Liver (tissue), 9 donors: ENCODE data around the gene GLT8D2. TPM values are rescaled to one million over a fixed set of nuclear protein-coding genes. Genes with fewer than 3 reads are reported as not detected.

Experiments
- DNase-seq: peaks from one replicate; pipeline ENCODE4 v3.0.0-alpha.2; 2017; ENCODE audit warnings: low spot score
- H3K27ac ChIP-seq, 2 donors: one replicate each; pipeline ENCODE4 v1.7.0; 2013; ENCODE audit warnings: inconsistent platforms in 2 of 2, low read length in 2 of 2, control low read depth in 1 of 2, low read depth in 1 of 2, mild to moderate bottlenecking in 1 of 2
- H3K27me3 ChIP-seq, 4 donors: one replicate each; pipeline versions ENCODE4 v1.6.1 to v1.7.0; 2013; ENCODE audit warnings: low read length in 3 of 4, inconsistent platforms in 1 of 4, mild to moderate bottlenecking in 1 of 4, moderate library complexity in 1 of 4; ENCODE audit not compliant: control insufficient read depth in 4 of 4, insufficient read depth in 4 of 4
- H3K36me3 ChIP-seq, 4 donors: one replicate each; pipeline versions ENCODE4 v1.6.1 to v1.7.0; 2013; ENCODE audit warnings: low read length in 3 of 4, mild to moderate bottlenecking in 3 of 4, low read depth in 1 of 4, moderate library complexity in 1 of 4; ENCODE audit not compliant: control insufficient read depth in 4 of 4, insufficient read depth in 3 of 4
- H3K4me1 ChIP-seq, 4 donors: one replicate each; pipeline versions ENCODE4 v1.6.1 to v1.7.0; 2013; ENCODE audit warnings: low read length in 3 of 4, mild to moderate bottlenecking in 3 of 4, moderate library complexity in 1 of 4; ENCODE audit not compliant: control insufficient read depth in 4 of 4, insufficient read depth in 4 of 4
- H3K4me3 ChIP-seq, 3 donors: one replicate each; pipeline versions ENCODE4 v1.6.1 to v1.7.0; 2013; ENCODE audit warnings: low read length in 3 of 3, control low read depth in 1 of 3, low read depth in 1 of 3, mild to moderate bottlenecking in 1 of 3
- H3K9ac ChIP-seq, 2 donors: one replicate each; pipeline ENCODE4 v1.7.0; 2013; ENCODE audit warnings: low read length in 2 of 2, mild to moderate bottlenecking in 2 of 2, moderate library complexity in 2 of 2, control low read depth in 1 of 2, low read depth in 1 of 2
- H3K9me3 ChIP-seq, 4 donors: one replicate each; pipeline versions ENCODE4 v1.6.1 to v1.7.0; 2013; ENCODE audit warnings: low read length in 3 of 4; ENCODE audit not compliant: control insufficient read depth in 4 of 4
- ATF3 ChIP-seq: IDR thresholded peaks from 2 replicates; pipeline ENCODE4 v1.6.1; 2016; ENCODE audit warnings: antibody characterized with exemption
- CTCF ChIP-seq: fragments of 150-350 bp; IDR thresholded peaks from 2 replicates; pipeline ENCODE4 v1.5.1; 2017; ENCODE audit warnings: improper control_type of control experiment, low read depth, low read length; ENCODE audit not compliant: missing input control
- EGR1 ChIP-seq, 2 donors: IDR thresholded peaks; 2 replicates each; pipeline ENCODE4 v1.6.1; 2016 to 2018; ENCODE audit warnings: antibody characterized with exemption in 2 of 2, low read depth in 2 of 2
- FOXA1 ChIP-seq: IDR thresholded peaks from 2 replicates; pipeline ENCODE4 v1.6.1; 2016; ENCODE audit warnings: antibody characterized with exemption
- FOXA2 ChIP-seq: IDR thresholded peaks from 2 replicates; pipeline ENCODE4 v1.6.1; 2016; ENCODE audit warnings: antibody characterized with exemption
- GABPA ChIP-seq, 2 donors: IDR thresholded peaks in 1 of 2; conservative IDR thresholded peaks in 1 of 2; 2 replicates each; pipeline ENCODE4 v1.6.1; 2016; ENCODE audit warnings: antibody characterized with exemption in 2 of 2, mild to moderate bottlenecking in 1 of 2, moderate library complexity in 1 of 2
- HNF4A ChIP-seq, 2 donors: conservative IDR thresholded peaks; 2 replicates each; pipeline ENCODE4 v1.6.1; 2016; ENCODE audit warnings: antibody characterized with exemption in 2 of 2, mild to moderate bottlenecking in 2 of 2
- HNF4G ChIP-seq: IDR thresholded peaks from 2 replicates; pipeline ENCODE4 v1.6.1; 2016; ENCODE audit warnings: antibody characterized with exemption
- JUND ChIP-seq, 2 donors: IDR thresholded peaks; 2 replicates each; pipeline ENCODE4 v1.6.1; 2016; ENCODE audit warnings: antibody characterized with exemption in 2 of 2
- MAX ChIP-seq: IDR thresholded peaks from 2 replicates; pipeline ENCODE4 v1.6.1; 2016; ENCODE audit warnings: antibody characterized with exemption
- NR2F2 ChIP-seq: IDR thresholded peaks from 2 replicates; pipeline ENCODE4 v1.6.1; 2016; ENCODE audit warnings: antibody characterized with exemption
- RAD21 ChIP-seq, 2 donors: IDR thresholded peaks; 2 replicates each; pipeline ENCODE4 v1.6.1; 2016; ENCODE audit warnings: antibody characterized with exemption in 2 of 2, mild to moderate bottlenecking in 2 of 2
- REST ChIP-seq: IDR thresholded peaks from 2 replicates; pipeline ENCODE4 v1.6.1; 2016; ENCODE audit warnings: antibody characterized with exemption, mild to moderate bottlenecking
- RXRA ChIP-seq, 2 donors: IDR thresholded peaks; 2 replicates each; pipeline ENCODE4 v1.6.1; 2017 to 2018; ENCODE audit warnings: antibody characterized with exemption in 2 of 2, mild to moderate bottlenecking in 1 of 2
- SP1 ChIP-seq: IDR thresholded peaks from 2 replicates; pipeline ENCODE4 v1.6.1; 2018; ENCODE audit warnings: antibody characterized with exemption, mild to moderate bottlenecking
- TAF1 ChIP-seq: conservative IDR thresholded peaks from 2 replicates; pipeline ENCODE4 v1.6.1; 2016; ENCODE audit warnings: antibody characterized with exemption, mild to moderate bottlenecking
- YY1 ChIP-seq: IDR thresholded peaks from 2 replicates; pipeline ENCODE4 v1.6.1; 2016; ENCODE audit warnings: antibody characterized with exemption, mild to moderate bottlenecking
- ZBTB33 ChIP-seq: IDR thresholded peaks from 2 replicates; pipeline ENCODE4 v1.6.1; 2016; ENCODE audit warnings: antibody characterized with exemption
- WGBS: extraction: QIAGEN DNeasy Blood & Tissue Kit; methylation state at CpG from one replicate; pipeline ENCODE4 v1.1.7; 2013; 5-methylcytosine and 5-hydroxymethylcytosine counted together
- polyA plus RNA-seq, 2 donors: library from polyadenylated mRNA; stranded (reverse) in 1 of 2; unstranded in 1 of 2; fragments of 200-250 nt in 1 of 2; fragments of >200 nt in 1 of 2; fragmentation: Nextera tagmentation in 1 of 2; extraction: Ambion mirVana in 1 of 2; gene quantifications; one replicate each; pipeline versions ENCODE4 v1.2.1 to v1.2.3, GENCODE V29; 2013 to 2015
- total RNA-seq, 2 donors: library from RNA; depleted of rRNA; stranded (reverse); fragments of >200 nt; gene quantifications; one replicate each; pipeline ENCODE4 v1.2.3, GENCODE V29; 2014
- donor health status: healthy.
- donor health status: healthy.
- donor health status: healthy.
- donor health status: healthy.
- donor health status: healthy.

The GLT8D2 gene
- total and polyA plus RNA-seq, 4 donors = 0.79 to 1.4 (median 1.2) TPM

- Histone ChIP-seq H3K4me3 (no peak overlapping the region), H3K27me3 (no peaks in the 10 kb centered on the region), H3K4me1 (peaks cover 0 to 27% (median 16%) of the 10 kb centered on the region in 4 donors), H3K9me3 (no peaks in the 10 kb centered on the region), H3K36me3 (no peaks in the 10 kb centered on the region), H3K9ac (no peak overlapping the region), H3K27ac (no peak overlapping the region)
- no peak for DNase-seq
- WGBS = 91% methylated on average over 2 of the region's 2 CpGs
- TF ChIP-seq GABPA (IDR thresholded peaks at IDR 0.05 in 1 of 2, conservative IDR thresholded peaks at IDR 0.05 in 1 of 2) = no peak
- TF ChIP-seq REST = no peak
- no peak for TF ChIP-seq TAF1
- TF ChIP-seq EGR1 (IDR thresholded peaks at IDR 0.05; ENCODE audit: low read depth in 2 of 2) = no peak
- TF ChIP-seq JUND (IDR thresholded peaks at IDR 0.05) = no peak
- TF ChIP-seq ATF3 = no peak
- TF ChIP-seq RAD21 (IDR thresholded peaks at IDR 0.05) = no peak
- TF ChIP-seq MAX = no peak
- TF ChIP-seq YY1 = no peak
- no peak for TF ChIP-seq RXRA (IDR thresholded peaks at IDR 0.05)
- TF ChIP-seq NR2F2 = no peak
- no peak for TF ChIP-seq ZBTB33
- no peak for TF ChIP-seq FOXA1
- TF ChIP-seq SP1 = no peak
- TF ChIP-seq HNF4G = no peak
- TF ChIP-seq FOXA2 = no peak
- no peak for TF ChIP-seq HNF4A (conservative IDR thresholded peaks at IDR 0.05)
- TF ChIP-seq CTCF = no peak
Measured at GRCh38 chr12:104059963-104060362, 10.0 kb upstream of the GLT8D2 start.
